ENCODE results near the gene DDC.

DDC gene

DNA sequence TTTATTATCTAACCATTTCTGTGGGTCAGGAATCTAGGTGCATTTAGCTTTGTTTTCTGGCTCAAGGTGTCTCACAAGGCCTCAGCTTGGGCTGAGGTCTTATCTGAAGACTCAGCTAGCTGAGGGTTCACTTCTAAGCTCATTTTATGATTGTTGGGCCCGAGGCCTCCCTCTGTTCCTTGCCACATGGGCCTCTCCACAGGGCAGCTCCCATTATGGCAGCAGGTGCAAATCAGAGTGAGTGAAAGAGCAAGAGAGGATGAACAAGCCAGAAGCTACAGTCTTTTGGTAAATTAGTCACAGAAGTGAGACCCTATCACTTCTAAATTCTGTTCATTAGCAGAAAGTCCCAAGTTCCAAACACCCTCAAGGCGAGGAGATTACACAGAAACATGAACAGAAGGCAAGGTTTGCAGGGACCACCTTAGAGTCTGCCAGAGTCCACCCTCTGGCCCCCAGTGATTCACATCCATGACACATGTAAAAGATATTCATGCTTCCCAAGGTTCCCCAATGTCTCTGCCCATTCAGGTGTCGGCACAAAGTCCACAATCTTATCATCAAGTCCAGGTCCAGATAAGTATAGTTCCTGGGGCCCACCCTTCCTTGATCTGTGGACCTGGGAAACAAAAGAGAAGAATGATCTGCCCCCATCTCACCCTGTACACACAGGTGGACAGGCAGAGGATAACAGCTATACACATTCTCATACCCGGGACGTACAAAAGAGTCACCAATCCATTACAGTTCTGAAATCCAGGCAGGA lies 138.7 kb downstream of the DDC start:
- TF ChIP-seq CTCF (conservative IDR thresholded peaks at IDR 0.05; ENCODE audit: low read depth, low read length) = no peak
- no peak for DNase-seq (ENCODE audit: low read depth)
- no peak overlapping the region for H3K4me3 ChIP-seq (ENCODE audit: low read depth, low read length)

- no peak for DNase-seq (ENCODE audit: low read depth)
- no peak overlapping the region for H3K4me3 ChIP-seq (ENCODE audit: low read depth, low read length)
These were observed 139.9 kb downstream of the DDC start for GRCh38 chr7:50425318-50425717.

GRCh38 chr7:50423860-50424259 lies 141.3 kb downstream of the DDC start:
- H3K4me3 ChIP-seq (ENCODE audit: low read depth, low read length) = no peak overlapping the region
- no peak for DNase-seq (ENCODE audit: low read depth)
- TF ChIP-seq CTCF (conservative IDR thresholded peaks at IDR 0.05; ENCODE audit: low read depth, low read length) = no peak

More at GRCh38 chr7:50425318-50425717, 139.9 kb downstream of the DDC start:
- no peak for TF ChIP-seq CTCF (conservative IDR thresholded peaks at IDR 0.05; ENCODE audit: low read depth, low read length)

DNA sequence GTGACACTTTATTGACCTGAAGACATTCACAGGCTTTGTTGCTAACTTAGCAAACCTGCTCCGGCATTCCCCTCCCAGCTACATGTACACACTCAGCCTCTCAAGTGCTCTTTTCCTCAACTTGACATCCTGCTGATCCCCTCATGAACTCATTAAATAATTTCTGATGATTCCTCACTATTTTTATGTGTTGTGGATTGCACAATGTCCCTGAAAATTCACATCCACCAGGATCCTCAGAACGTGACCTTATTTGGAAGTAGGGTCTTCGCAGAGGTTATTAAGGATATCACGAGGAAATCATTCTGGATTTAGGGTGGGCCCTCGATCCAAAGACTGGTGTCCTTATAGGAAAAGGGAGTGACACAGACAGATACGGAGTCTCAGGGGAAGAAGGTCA lies 142.3 kb downstream of the DDC start:
- no peak for TF ChIP-seq CTCF (conservative IDR thresholded peaks at IDR 0.05; ENCODE audit: low read depth, low read length)
- DNase-seq (ENCODE audit: low read depth) = no peak
- no peak overlapping the region for H3K4me3 ChIP-seq (ENCODE audit: low read depth, low read length)

DNA sequence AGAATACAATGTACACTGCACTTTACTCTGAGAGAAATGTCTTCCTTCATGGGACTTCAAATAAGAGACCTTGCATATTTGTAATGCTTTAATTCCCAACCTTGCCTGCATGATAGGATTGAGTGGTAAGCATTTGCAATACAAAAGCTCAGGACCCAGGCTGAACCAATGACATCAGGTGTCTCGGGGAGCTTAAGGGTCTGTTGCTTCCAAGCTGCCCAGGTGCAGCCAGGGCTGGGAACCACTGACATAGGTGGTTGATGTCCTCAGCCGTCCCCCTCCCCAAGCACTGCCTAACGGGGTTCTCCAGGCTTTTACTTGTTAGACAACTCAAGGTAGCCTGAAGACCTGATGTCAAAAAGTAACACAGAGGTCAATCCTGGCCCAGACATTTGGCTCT lies 144.2 kb downstream of the DDC start:
- H3K4me3 ChIP-seq (ENCODE audit: low read depth, low read length) = no peak overlapping the region
- no peak for TF ChIP-seq CTCF (conservative IDR thresholded peaks at IDR 0.05; ENCODE audit: low read depth, low read length)

GRCh38 chr7:50418526-50419290 lies 146.5 kb downstream of the DDC start:
- no peak for DNase-seq (ENCODE audit: low read depth)
- H3K4me3 ChIP-seq (ENCODE audit: low read depth, low read length) = no peak overlapping the region
- no peak for TF ChIP-seq CTCF (conservative IDR thresholded peaks at IDR 0.05; ENCODE audit: low read depth, low read length)

More for the DNA sequence above, 144.2 kb downstream of the DDC start:
- no peak for DNase-seq (ENCODE audit: low read depth)

All from choroid plexus epithelial cell (primary cell).